Activated CD8-positive, alpha-beta memory T cell treated with anti-CD3 and anti-CD28 coated beads for 1 hour (primary cell): ENCODE measurements around the gene DPF3.
A peak's percentile ranks its signal among the peaks of the same experiment; 100 is the strongest.

Experiments used
- DNase-seq, 2 donors: peaks; one replicate each; pipeline ENCODE4 v3.0.0-alpha.2; 2020; ENCODE audit warnings: low read depth in 1 of 2; ENCODE audit errors: extremely low read depth in 1 of 2

DPF3 gene

GRCh38 chr14:72845196-72845595, 48.7 kb downstream of the DPF3 start:
- no peak for DNase-seq

GRCh38 chr14:72844524-72844923, 49.4 kb downstream of the DPF3 start:
- no peak for DNase-seq

GRCh38 chr14:72839753-72840607, 53.9 kb downstream of the DPF3 start:
- DNase-seq, result no peak

GRCh38 chr14:72839351-72839750, 54.5 kb downstream of the DPF3 start:
- DNase-seq, result no peak

- no peak for DNase-seq
Measured at GRCh38 chr14:72836085-72836484, 57.8 kb downstream of the DPF3 start.

GRCh38 chr14:72833174-72833573, 60.7 kb downstream of the DPF3 start:
- no peak for DNase-seq

- no peak for DNase-seq
Measured at GRCh38 chr14:72830786-72831594, 62.9 kb downstream of the DPF3 start.

GRCh38 chr14:72830356-72830755, 63.5 kb downstream of the DPF3 start:
- no peak for DNase-seq

- DNase-seq, result no peak
Measured at GRCh38 chr14:72828604-72829003, 65.3 kb downstream of the DPF3 start.

GRCh38 chr14:72826039-72826438, 67.9 kb downstream of the DPF3 start:
- no peak for DNase-seq

- DNase-seq, result no peak
Measured at GRCh38 chr14:72825486-72825885, 68.4 kb downstream of the DPF3 start.

GRCh38 chr14:72824051-72824450, 69.8 kb downstream of the DPF3 start:
- DNase-seq, result no peak

- no peak for DNase-seq
Measured at GRCh38 chr14:72822946-72823611, 70.8 kb downstream of the DPF3 start.

GRCh38 chr14:72818998-72819397, 74.9 kb downstream of the DPF3 start:
- DNase-seq, result no peak

- DNase-seq, result no peak
Measured at GRCh38 chr14:72816287-72816686, 77.6 kb downstream of the DPF3 start.

- DNase-seq, result no peak
Measured at GRCh38 chr14:72815430-72815829, 78.5 kb downstream of the DPF3 start.

- DNase-seq, result no peak
Measured at GRCh38 chr14:72812292-72812851, 81.5 kb downstream of the DPF3 start.

- peak; percentile 15 for DNase-seq
Measured at GRCh38 chr14:72810201-72810600, 83.7 kb downstream of the DPF3 start.

- no peak for DNase-seq
Measured at GRCh38 chr14:72809063-72809462, 84.8 kb downstream of the DPF3 start.

- DNase-seq, result no peak
Measured at GRCh38 chr14:72808564-72808963, 85.3 kb downstream of the DPF3 start.

GRCh38 chr14:72802588-72802946, 91.3 kb downstream of the DPF3 start:
- no peak for DNase-seq
